ENCODE results near the gene VGLL2.
"Not testable (repeated sequence)": the region's sequence is repeated elsewhere in the genome, so short reads cannot be mapped to it uniquely, and the experiment has no call there.

Gene VGLL2, protein sequence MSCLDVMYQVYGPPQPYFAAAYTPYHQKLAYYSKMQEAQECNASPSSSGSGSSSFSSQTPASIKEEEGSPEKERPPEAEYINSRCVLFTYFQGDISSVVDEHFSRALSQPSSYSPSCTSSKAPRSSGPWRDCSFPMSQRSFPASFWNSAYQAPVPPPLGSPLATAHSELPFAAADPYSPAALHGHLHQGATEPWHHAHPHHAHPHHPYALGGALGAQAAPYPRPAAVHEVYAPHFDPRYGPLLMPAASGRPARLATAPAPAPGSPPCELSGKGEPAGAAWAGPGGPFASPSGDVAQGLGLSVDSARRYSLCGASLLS

GRCh38 chr6:117265410-117266256 is at the start of gene VGLL2:
Gene VGLL2 (plus strand): TSS chr6:117265558. CDS start chr6:117265764, 206 bp downstream.
- Mint-ChIP-seq H3K4me1 (ENCODE audit: low read depth) (peaks cover 10% of the 10 kb centered on the region), H3K27me3 (ENCODE audit: low read depth) (peaks cover 85% of the 10 kb centered on the region), H3K4me3 (peak within 1 kb of the TSS; percentile 73), H3K27ac (no peak within 1 kb of the TSS), H3K9me3 (no peaks in the 10 kb centered on the region), H3K36me3 (ENCODE audit: low read depth) (peaks cover 2% of the 10 kb centered on the region)
- no peak for DNase-seq (ENCODE audit: low spot score)

GRCh38 chr6:117222861-117223260 is 42.5 kb upstream of the VGLL2 start:
- Mint-ChIP-seq H3K27me3 (ENCODE audit: low read depth) (no peaks in the 10 kb centered on the region), H3K27ac (no peak overlapping the region), H3K9me3 (no peaks in the 10 kb centered on the region), H3K4me1 (ENCODE audit: low read depth) (no peaks in the 10 kb centered on the region), H3K36me3 (ENCODE audit: low read depth) (no peaks in the 10 kb centered on the region), H3K4me3 (no peak overlapping the region)
- no peak for DNase-seq (ENCODE audit: low spot score)

DNA sequence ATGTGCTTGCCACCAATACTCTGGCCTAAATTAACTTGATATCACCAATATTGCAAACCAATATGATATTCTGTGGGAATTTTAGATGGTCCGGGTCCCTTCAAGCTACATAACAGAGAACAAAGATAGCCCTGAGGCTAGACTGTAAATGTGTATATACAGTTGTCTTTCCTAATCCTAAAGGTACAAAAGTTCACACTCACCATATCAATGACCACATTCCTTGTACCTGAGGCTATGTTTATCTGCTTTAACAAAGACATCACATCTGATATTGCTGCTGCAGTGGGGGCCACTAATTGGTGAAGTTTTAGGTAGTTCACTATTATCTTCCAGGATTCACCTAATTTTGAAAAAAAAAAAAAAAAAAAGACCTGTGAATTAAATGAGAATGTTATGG is 38.6 kb upstream of the VGLL2 start:
- no peaks in the 10 kb centered on the region for H3K4me1 Mint-ChIP-seq (ENCODE audit: low read depth)
- no peak for DNase-seq (ENCODE audit: low spot score)
- no peak overlapping the region for H3K4me3 Mint-ChIP-seq
- no peaks in the 10 kb centered on the region for H3K36me3 Mint-ChIP-seq (ENCODE audit: low read depth)
- peaks cover 6% of the 10 kb centered on the region for H3K9me3 Mint-ChIP-seq
- H3K27ac Mint-ChIP-seq = no peak overlapping the region
- H3K27me3 Mint-ChIP-seq (ENCODE audit: low read depth) = no peaks in the 10 kb centered on the region

GRCh38 chr6:117227245-117227962 is 38.0 kb upstream of the VGLL2 start:
- no peak for DNase-seq (ENCODE audit: low spot score)
- Mint-ChIP-seq H3K36me3 (ENCODE audit: low read depth) (no peaks in the 10 kb centered on the region), H3K4me3 (no peak overlapping the region), H3K27me3 (ENCODE audit: low read depth) (no peaks in the 10 kb centered on the region), H3K9me3 (peaks cover 6% of the 10 kb centered on the region), H3K4me1 (ENCODE audit: low read depth) (no peaks in the 10 kb centered on the region), H3K27ac (no peak overlapping the region)

GRCh38 chr6:117228202-117228601 is 37.2 kb upstream of the VGLL2 start:
- H3K4me3 Mint-ChIP-seq = no peak overlapping the region
- peaks cover 6% of the 10 kb centered on the region for H3K9me3 Mint-ChIP-seq
- DNase-seq (ENCODE audit: low spot score) = no peak
- no peaks in the 10 kb centered on the region for H3K4me1 Mint-ChIP-seq (ENCODE audit: low read depth)
- H3K27me3 Mint-ChIP-seq (ENCODE audit: low read depth) = no peaks in the 10 kb centered on the region
- H3K27ac Mint-ChIP-seq = no peak overlapping the region
- H3K36me3 Mint-ChIP-seq (ENCODE audit: low read depth) = no peaks in the 10 kb centered on the region

DNA sequence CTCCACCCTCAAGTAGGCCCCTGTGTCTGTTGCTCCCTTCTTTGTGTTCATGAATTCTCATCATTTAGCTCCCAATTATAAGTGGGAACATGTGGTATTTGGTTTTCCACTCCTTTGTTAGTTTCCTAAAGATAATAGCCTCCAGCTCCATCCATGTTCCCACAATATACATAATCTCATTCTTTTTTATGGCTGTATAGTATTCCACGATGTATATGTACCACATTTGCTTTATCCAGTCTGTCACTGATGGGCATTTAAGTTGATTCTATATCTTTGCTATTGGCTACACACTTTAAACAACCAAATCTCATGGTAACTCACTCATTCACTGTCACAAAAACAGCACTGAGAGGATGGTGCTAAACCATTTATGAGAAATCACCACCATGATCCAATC is 35.5 kb upstream of the VGLL2 start:
- Mint-ChIP-seq H3K27ac (no peak overlapping the region), H3K9me3 (peaks cover 6% of the 10 kb centered on the region), H3K4me1 (ENCODE audit: low read depth) (no peaks in the 10 kb centered on the region), H3K4me3 (no peak overlapping the region), H3K36me3 (ENCODE audit: low read depth) (no peaks in the 10 kb centered on the region), H3K27me3 (ENCODE audit: low read depth) (no peaks in the 10 kb centered on the region)
- DNase-seq (ENCODE audit: low spot score) = no peak

- DNase-seq (ENCODE audit: low spot score) = no peak
- Mint-ChIP-seq H3K4me1 (ENCODE audit: low read depth) (no peaks in the 10 kb centered on the region), H3K27me3 (ENCODE audit: low read depth) (no peaks in the 10 kb centered on the region), H3K9me3 (peaks cover 6% of the 10 kb centered on the region), H3K36me3 (ENCODE audit: low read depth) (no peaks in the 10 kb centered on the region), H3K27ac (no peak overlapping the region), H3K4me3 (no peak overlapping the region)
These were observed 33.9 kb upstream of the VGLL2 start for GRCh38 chr6:117231466-117231865.

DNA sequence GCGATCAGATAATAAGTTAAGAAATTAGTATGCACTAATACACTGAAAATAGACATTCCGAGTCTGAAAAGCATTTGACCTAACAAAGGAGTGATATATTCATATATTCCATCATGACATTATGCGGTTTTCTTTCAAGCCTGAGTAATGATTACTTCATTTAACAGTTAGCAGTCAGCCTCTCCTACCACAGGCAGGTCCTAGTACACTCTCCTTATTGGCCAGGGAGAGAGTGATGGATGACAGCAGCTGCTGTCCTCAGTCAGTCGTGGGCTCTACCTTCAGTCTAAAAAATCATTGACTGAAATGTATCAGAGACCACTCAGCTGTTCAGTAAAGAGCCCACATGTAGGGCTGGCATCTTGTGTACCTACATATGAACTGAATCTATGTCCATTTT is 33.2 kb upstream of the VGLL2 start:
- no peak for DNase-seq (ENCODE audit: low spot score)

DNA sequence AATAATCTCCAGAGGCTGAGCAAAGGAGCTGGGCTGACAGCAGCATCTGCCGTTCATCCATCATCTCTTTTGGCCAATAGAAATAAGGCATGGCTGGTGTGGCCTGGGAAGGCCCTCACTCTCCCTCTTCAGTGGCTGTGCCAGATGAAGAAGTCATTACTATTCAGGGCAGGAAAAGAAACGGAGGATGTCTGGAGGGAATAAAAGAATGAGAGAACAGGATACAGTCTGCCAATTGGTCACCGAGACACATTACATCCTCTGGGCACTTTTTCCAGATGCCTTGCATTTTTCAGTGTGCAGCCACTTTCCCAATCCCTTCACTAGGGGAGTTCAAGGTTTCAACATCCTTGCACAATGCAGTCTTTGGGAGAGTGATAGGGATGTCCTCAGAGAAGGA is 32.2 kb upstream of the VGLL2 start:
- no peaks in the 10 kb centered on the region for H3K27me3 Mint-ChIP-seq (ENCODE audit: low read depth)
- H3K36me3 Mint-ChIP-seq (ENCODE audit: low read depth) = no peaks in the 10 kb centered on the region
- H3K9me3 Mint-ChIP-seq = peaks cover 6% of the 10 kb centered on the region
- DNase-seq (ENCODE audit: low spot score) = no peak
- no peaks in the 10 kb centered on the region for H3K4me1 Mint-ChIP-seq (ENCODE audit: low read depth)
- H3K27ac Mint-ChIP-seq = no peak overlapping the region
- H3K4me3 Mint-ChIP-seq = no peak overlapping the region

More for the DNA sequence above, 33.2 kb upstream of the VGLL2 start:
- Mint-ChIP-seq H3K36me3 (ENCODE audit: low read depth) (no peaks in the 10 kb centered on the region), H3K4me3 (no peak overlapping the region), H3K27ac (no peak overlapping the region), H3K9me3 (peaks cover 6% of the 10 kb centered on the region), H3K27me3 (ENCODE audit: low read depth) (no peaks in the 10 kb centered on the region), H3K4me1 (ENCODE audit: low read depth) (no peaks in the 10 kb centered on the region)

GRCh38 chr6:117237561-117237960 is 27.8 kb upstream of the VGLL2 start:
- Mint-ChIP-seq H3K36me3 (ENCODE audit: low read depth) (no peaks in the 10 kb centered on the region), H3K4me3 (no peak overlapping the region), H3K27me3 (ENCODE audit: low read depth) (no peaks in the 10 kb centered on the region), H3K9me3 (no peaks in the 10 kb centered on the region), H3K27ac (no peak overlapping the region), H3K4me1 (ENCODE audit: low read depth) (no peaks in the 10 kb centered on the region)
- DNase-seq (ENCODE audit: low spot score) = no peak

GRCh38 chr6:117244571-117244970 is 20.8 kb upstream of the VGLL2 start:
- not testable (repeated sequence) for H3K36me3 Mint-ChIP-seq (ENCODE audit: low read depth); H3K27me3 Mint-ChIP-seq (ENCODE audit: low read depth); H3K9me3 Mint-ChIP-seq; H3K4me1 Mint-ChIP-seq (ENCODE audit: low read depth); DNase-seq (ENCODE audit: low spot score); H3K4me3 Mint-ChIP-seq; H3K27ac Mint-ChIP-seq

GRCh38 chr6:117244979-117245378 is 20.4 kb upstream of the VGLL2 start:
- not testable (repeated sequence) for H3K4me1 Mint-ChIP-seq (ENCODE audit: low read depth); DNase-seq (ENCODE audit: low spot score); H3K4me3 Mint-ChIP-seq; H3K9me3 Mint-ChIP-seq; H3K36me3 Mint-ChIP-seq (ENCODE audit: low read depth); H3K27me3 Mint-ChIP-seq (ENCODE audit: low read depth); H3K27ac Mint-ChIP-seq

- H3K9me3 Mint-ChIP-seq = no peaks in the 10 kb centered on the region
- no peak for DNase-seq (ENCODE audit: low spot score)
- H3K27me3 Mint-ChIP-seq (ENCODE audit: low read depth) = no peaks in the 10 kb centered on the region
- no peaks in the 10 kb centered on the region for H3K4me1 Mint-ChIP-seq (ENCODE audit: low read depth)
- no peak overlapping the region for H3K27ac Mint-ChIP-seq
- H3K36me3 Mint-ChIP-seq (ENCODE audit: low read depth) = no peaks in the 10 kb centered on the region
- H3K4me3 Mint-ChIP-seq = no peak overlapping the region
These were observed 11.6 kb upstream of the VGLL2 start for GRCh38 chr6:117253785-117254184.

- H3K4me3 Mint-ChIP-seq = no peak overlapping the region
- H3K27me3 Mint-ChIP-seq (ENCODE audit: low read depth) = peaks cover 62% of the 10 kb centered on the region
- H3K36me3 Mint-ChIP-seq (ENCODE audit: low read depth) = peaks cover 2% of the 10 kb centered on the region
- H3K27ac Mint-ChIP-seq = no peak overlapping the region
- peaks cover 10% of the 10 kb centered on the region for H3K4me1 Mint-ChIP-seq (ENCODE audit: low read depth)
- no peak for DNase-seq (ENCODE audit: low spot score)
- no peaks in the 10 kb centered on the region for H3K9me3 Mint-ChIP-seq
These were observed 2.6 kb upstream of the VGLL2 start for GRCh38 chr6:117262799-117263198.
